ENCODE results near the gene HID1. TPM values are rescaled to one million over a fixed set of nuclear protein-coding genes. Genes with fewer than 3 reads are reported as not detected.
"Not testable (repeated sequence)": the region's sequence is repeated elsewhere in the genome, so short reads cannot be mapped to it uniquely, and the experiment has no call there.

HID1 gene
- total RNA-seq, 1 experiment from 2014 or later: 114 TPM

- no TSS peak for BruUV-seq (replicated peaks)
- peaks cover 29% of the 10 kb centered on the region for H3K27me3 Mint-ChIP-seq (ENCODE audit: unreplicated experiment)
- TF ChIP-seq CTCF (IDR thresholded peaks at IDR 0.05; ENCODE audit: unreplicated experiment): no peak
- CTCF ChIA-PET: interaction anchor here (0.6 kb wide), 1 partner anchor 195 kb away, joined by 4 read pairs; no protein-coding TSS in a partner anchor
- H3K27ac Mint-ChIP-seq (ENCODE audit: unreplicated experiment): no peak overlapping the region
- no peak for DNase-seq
- no peaks in the 10 kb centered on the region for H3K9me3 Mint-ChIP-seq (ENCODE audit: low read depth, unreplicated experiment)
- intact Hi-C loops (cut with micrococcal nuclease; ENCODE audit: unreplicated experiment): no loop called here
- no peak overlapping the region for H3K4me3 Mint-ChIP-seq (ENCODE audit: low read depth, unreplicated experiment)
- no peaks in the 10 kb centered on the region for H3K4me1 Mint-ChIP-seq (ENCODE audit: low read depth, unreplicated experiment)
- H3K36me3 Mint-ChIP-seq (ENCODE audit: insufficient read depth, unreplicated experiment): no peaks in the 10 kb centered on the region
Observed at GRCh38 chr17:74916136-74916850, 56.3 kb downstream of the HID1 start.

- H3K9me3 Mint-ChIP-seq (ENCODE audit: low read depth, unreplicated experiment); intact Hi-C loops (cut with micrococcal nuclease; ENCODE audit: unreplicated experiment); H3K36me3 Mint-ChIP-seq (ENCODE audit: insufficient read depth, unreplicated experiment); H3K27ac Mint-ChIP-seq (ENCODE audit: unreplicated experiment); CTCF ChIA-PET; DNase-seq; H3K4me3 Mint-ChIP-seq (ENCODE audit: low read depth, unreplicated experiment); BruUV-seq (replicated peaks): not testable (repeated sequence)
- H3K4me1 Mint-ChIP-seq (ENCODE audit: low read depth, unreplicated experiment): peaks cover 21% of the 10 kb centered on the region
- H3K27me3 Mint-ChIP-seq (ENCODE audit: unreplicated experiment): peaks cover 14% of the 10 kb centered on the region
Observed at GRCh38 chr17:74911423-74911822, 61.1 kb downstream of the HID1 start.

GRCh38 chr17:74909097-74909496, 63.5 kb downstream of the HID1 start:
- H3K4me3 Mint-ChIP-seq (ENCODE audit: low read depth, unreplicated experiment); CTCF ChIA-PET; intact Hi-C loops (cut with micrococcal nuclease; ENCODE audit: unreplicated experiment); DNase-seq; BruUV-seq (replicated peaks); H3K9me3 Mint-ChIP-seq (ENCODE audit: low read depth, unreplicated experiment); H3K36me3 Mint-ChIP-seq (ENCODE audit: insufficient read depth, unreplicated experiment); H3K27ac Mint-ChIP-seq (ENCODE audit: unreplicated experiment): not testable (repeated sequence)
- Mint-ChIP-seq H3K27me3 (ENCODE audit: unreplicated experiment) (peaks cover 20% of the 10 kb centered on the region), H3K4me1 (ENCODE audit: low read depth, unreplicated experiment) (peaks cover 21% of the 10 kb centered on the region)

- peaks cover 21% of the 10 kb centered on the region for H3K4me1 Mint-ChIP-seq (ENCODE audit: low read depth, unreplicated experiment)
- H3K4me3 Mint-ChIP-seq (ENCODE audit: low read depth, unreplicated experiment): no peak overlapping the region
- CTCF ChIA-PET: no interaction called here
- intact Hi-C loops (cut with micrococcal nuclease; ENCODE audit: unreplicated experiment): no loop called here
- H3K36me3 Mint-ChIP-seq (ENCODE audit: insufficient read depth, unreplicated experiment): no peaks in the 10 kb centered on the region
- no peak for DNase-seq
- no peaks in the 10 kb centered on the region for H3K9me3 Mint-ChIP-seq (ENCODE audit: low read depth, unreplicated experiment)
- peaks cover 21% of the 10 kb centered on the region for H3K27me3 Mint-ChIP-seq (ENCODE audit: unreplicated experiment)
- H3K27ac Mint-ChIP-seq (ENCODE audit: unreplicated experiment): no peak overlapping the region
- BruUV-seq (replicated peaks): no TSS peak
- no peak for TF ChIP-seq CTCF (IDR thresholded peaks at IDR 0.05; ENCODE audit: unreplicated experiment)
Observed at GRCh38 chr17:74907012-74907411, 65.5 kb downstream of the HID1 start.

- H3K4me3 Mint-ChIP-seq (ENCODE audit: low read depth, unreplicated experiment); H3K9me3 Mint-ChIP-seq (ENCODE audit: low read depth, unreplicated experiment); H3K36me3 Mint-ChIP-seq (ENCODE audit: insufficient read depth, unreplicated experiment); intact Hi-C loops (cut with micrococcal nuclease; ENCODE audit: unreplicated experiment); BruUV-seq (replicated peaks); H3K27ac Mint-ChIP-seq (ENCODE audit: unreplicated experiment); DNase-seq: not testable (repeated sequence)
- H3K27me3 Mint-ChIP-seq (ENCODE audit: unreplicated experiment): peaks cover 28% of the 10 kb centered on the region
- CTCF ChIA-PET: interaction anchor here (0.6 kb wide), 1 partner anchor 67 kb away, joined by 6 read pairs; no protein-coding TSS in a partner anchor
- H3K4me1 Mint-ChIP-seq (ENCODE audit: low read depth, unreplicated experiment): peaks cover 21% of the 10 kb centered on the region
Observed at GRCh38 chr17:74906214-74906793, 66.3 kb downstream of the HID1 start.
